HG02981 (cell line): ENCODE data around the gene LTBP2.

ENCODE experiments used
- ATAC-seq: cut with Tn5 transposase; IDR thresholded peaks from one replicate; pipeline ENCODE4 v1.9.1; 2021; ENCODE audit warnings: mild to moderate bottlenecking, moderate library complexity; ENCODE audit not compliant: unreplicated experiment

The LTBP2 gene

DNA sequence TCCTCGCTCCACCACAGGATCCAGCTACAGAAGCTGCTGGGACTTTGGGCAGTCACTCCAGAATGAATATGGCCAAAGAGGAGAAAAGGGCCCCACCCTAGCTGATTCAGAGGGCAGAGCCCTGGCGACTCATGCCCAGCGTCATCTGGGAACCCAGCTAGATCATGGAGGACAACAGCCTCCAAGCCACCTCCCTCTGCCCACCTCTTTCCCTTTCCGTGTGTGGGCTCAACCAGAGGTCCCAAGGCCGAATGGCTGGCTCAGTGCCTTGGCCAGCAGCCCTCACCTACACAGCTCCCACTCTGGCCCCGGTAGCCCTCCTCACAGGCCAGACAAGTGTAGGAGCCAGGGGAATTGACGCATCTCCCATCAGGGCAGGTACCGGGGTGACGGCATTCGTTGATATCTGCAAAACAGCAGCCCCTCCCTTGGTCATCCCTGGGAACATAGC is 101.1 kb downstream of the LTBP2 start:
- ATAC-seq = no peak

DNA sequence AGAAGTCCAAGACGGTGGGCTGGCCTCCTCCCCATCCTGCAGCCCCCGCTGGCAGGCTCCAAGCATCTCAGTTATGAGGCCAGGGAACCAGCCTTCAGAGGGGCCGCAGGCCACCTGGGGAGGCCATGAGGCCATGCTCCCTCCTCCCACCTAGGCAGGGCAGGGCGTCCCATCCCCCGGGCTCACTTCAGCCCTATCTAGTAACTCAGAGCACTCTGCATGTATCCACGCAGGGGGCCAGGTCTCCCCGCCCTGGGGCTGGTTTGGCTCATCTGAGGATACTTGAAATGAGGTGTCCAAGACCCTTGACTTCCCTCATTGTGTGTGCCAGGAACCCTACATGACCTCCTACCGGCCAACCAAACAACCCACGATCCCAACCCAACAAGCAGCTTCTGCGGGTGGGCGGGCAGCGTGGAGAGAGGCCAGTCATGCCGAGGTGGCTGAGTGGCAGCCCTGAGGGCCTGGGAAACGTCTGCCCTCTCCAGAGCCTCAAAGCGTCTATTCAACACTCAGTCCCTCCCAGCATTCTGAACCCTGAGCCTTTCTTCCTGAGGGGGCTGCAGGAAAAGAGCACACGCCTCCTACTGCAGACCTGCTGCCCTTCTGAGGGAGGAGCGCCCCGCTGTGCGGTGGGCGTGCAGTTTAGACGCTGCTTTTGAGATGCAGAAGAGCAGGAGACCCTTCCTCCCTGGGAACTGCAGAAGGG is 101.7 kb downstream of the LTBP2 start:
- ATAC-seq = no peak

DNA sequence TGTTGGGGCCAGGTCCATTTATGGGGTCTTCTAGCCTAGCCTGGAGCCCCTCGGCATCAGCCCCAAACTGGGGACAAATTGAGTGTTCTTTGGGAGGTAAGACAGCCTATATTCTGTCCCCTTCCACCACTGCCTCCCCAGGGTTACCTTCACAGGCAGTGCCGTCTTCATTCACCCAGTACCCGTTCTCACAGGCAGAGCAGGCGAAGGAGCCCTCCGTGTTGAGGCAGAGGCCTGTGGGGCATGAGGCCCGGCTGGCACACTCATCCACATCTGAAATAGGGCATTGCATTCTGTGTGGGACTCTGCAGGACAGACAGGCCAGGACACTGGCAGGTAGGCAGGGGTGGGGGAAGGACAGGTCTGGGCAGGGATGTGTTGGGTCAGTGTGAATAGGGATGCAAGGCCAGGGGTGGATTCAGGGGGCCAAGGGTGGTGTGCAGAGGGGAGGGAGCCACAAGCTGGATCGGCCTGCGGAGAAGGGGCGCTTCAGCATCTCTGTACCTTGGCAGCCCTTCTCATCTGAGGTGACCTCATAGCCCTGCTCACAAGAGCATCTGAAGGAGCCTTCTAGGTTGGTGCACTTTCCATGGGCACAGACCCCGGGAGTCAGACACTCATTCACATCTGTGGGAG is 102.3 kb downstream of the LTBP2 start:
- ATAC-seq = no peak

DNA sequence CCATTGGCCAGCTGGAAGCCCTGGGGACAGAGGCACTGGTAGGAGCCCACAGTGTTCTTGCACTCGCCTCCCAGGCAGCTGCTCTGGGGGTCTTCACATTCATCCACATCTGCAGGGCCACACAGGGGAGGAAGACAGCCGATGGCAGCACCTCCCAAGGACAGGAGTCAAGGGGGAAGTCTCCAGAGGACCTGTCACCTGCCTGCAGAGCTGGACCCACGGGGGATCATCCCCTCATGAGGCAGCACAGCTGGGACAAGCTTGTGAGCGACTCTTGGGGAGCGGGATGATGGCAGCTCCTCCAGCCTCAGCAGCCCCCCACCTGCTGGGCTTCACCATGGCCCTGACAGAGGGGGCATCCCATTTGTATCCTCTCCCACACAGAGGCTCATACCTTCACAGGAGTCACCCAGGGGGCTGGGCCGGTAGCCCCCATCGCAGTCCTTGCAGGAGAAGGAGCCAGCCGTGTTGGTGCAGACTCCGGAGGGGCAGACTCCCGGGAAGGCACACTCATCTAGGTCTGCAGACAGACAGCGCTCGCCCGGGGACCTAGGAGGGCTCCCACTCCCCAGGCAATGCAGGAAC is 103.1 kb downstream of the LTBP2 start:
- ATAC-seq = no peak

DNA sequence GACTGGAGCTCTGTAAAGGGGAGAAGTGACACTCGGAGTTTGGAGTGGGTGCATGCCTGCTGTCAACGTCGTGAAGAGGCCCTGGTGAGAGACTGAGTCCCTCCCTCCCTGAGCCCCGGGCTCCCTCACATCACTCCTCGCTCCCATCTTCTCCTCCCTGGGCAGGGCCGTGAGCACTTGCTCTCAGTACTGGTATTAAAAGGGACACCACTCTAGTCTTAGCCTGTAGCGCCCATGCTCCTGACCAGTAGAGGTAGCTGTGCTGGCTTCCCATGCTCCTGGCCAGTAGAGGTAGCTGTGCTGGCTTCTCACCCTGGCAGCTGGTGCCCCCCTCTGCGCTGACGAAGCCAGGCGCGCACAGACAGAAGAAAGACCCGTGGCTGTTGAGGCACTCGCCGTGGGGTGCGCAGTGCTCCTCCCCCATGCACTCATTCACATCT is 103.7 kb downstream of the LTBP2 start:
- no peak for ATAC-seq

DNA sequence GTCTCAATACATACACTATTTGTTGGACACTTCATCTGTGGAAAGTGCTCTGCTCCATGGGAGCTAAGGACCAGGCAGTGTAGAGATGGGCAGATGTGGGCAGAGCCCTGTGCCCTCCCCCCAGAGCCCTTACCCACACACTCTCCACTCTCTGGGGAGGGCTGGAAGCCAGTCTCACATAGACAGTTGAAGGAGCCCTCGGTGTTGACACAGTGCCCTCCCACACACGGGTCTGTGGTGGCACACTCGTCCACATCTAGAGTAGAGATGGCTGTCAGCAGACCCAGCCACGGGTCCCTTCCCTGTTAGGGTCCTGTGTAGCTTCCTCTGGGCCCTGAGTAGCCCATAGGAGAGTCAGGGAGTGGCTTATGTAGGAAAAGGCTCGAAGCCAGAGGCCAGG is 104.2 kb downstream of the LTBP2 start:
- ATAC-seq = no peak

DNA sequence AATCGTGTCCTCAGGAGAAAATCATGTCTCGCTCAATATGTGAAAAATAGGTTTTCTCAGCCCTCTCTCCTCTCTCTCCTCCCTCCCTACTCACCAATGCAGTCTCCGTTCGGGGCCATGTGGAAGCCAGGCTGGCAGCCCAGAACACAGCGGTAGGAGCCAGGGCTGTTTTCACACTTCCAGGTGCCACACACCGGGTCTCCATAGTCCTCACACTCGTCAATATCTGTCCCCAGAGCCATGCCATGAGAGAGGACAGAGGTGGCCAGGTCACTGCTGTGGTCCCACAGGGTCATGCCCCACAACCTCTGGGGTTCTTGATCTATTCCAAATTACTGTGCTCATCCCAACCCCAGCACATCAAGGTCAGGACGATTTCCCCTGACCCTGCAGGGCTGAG is 105.0 kb downstream of the LTBP2 start:
- ATAC-seq = no peak

DNA sequence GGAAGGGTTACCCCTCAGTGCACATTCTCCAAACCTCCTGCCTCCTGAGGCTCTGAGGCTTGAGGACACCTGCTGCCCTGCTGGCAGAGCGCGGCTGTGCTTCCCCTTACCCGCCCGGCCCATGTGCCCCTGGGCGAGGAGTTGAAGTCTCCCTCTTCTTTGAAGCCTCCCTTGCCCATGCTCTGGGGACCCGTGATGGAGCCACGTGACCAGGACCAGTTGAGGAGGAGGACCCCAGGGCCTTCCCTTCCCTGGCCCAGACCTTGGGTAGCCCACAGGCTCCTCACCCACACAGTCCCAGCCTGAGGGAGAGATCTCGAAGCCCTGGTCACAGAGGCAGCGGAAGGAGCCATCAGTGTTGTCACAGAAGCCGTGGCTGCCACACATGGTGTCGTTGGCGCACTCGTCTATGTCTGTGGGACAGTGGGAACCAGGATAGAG is 105.6 kb downstream of the LTBP2 start:
- no peak for ATAC-seq

DNA sequence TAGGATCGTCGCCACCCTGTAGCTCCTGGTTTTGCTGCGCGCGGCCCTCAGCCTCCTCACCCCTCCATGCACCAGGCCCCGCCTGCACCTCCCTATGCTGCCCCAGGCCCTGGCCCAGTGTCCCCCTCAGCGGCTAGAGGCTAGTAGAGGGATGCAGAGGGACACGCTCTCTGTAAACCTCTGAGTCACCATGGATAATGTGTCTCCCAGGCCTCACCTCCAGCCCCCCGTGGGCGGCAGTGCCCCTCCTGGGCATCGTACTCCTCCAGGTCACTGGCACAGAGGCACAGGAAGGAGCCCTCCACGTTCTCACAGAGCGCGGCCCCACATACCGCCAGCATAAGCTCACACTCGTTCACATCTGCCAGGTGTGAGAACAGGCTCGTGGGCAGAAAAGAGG is 106.2 kb downstream of the LTBP2 start:
- ATAC-seq = no peak

DNA sequence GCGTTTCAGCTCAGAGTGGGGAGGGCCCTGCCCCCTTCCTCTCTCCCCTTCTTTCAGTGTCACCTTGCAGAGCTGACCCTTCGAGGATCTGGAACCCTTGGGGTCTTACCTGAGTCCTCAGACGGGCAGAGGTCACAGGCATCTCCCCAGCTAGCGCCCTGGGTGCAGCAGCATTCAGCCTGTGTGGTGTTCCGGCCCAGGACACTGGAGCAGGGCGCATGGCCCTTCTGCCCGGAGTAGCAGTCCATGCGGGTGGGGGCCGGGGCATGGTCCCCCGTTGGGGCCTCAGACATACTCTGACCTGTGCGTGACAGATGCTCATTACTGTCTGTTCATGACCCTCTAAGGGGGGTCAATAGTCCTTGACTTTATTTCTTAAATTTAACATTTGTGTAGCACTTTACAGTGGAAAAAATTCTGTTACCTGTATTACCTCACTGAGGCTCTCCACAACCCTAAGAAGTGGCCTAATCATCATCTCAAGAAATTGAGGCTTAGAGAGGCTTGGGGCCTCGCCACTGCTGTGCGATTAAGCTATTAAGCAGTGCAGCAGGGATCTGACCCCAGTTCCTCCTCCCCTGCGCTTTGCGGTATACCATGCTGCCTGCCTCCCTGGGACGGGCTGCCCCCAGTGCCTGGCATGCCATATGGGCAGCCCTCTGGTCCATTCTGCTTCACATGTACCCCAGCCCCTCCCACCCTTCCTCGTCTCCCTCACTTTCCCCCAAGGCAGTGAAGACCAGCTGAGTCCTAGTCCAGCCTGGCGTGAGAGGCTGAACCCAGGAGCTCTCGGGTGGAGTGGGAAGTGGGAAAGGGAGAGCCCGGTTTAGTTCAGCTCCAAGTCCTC is 106.9 kb downstream of the LTBP2 start:
- ATAC-seq = no peak

DNA sequence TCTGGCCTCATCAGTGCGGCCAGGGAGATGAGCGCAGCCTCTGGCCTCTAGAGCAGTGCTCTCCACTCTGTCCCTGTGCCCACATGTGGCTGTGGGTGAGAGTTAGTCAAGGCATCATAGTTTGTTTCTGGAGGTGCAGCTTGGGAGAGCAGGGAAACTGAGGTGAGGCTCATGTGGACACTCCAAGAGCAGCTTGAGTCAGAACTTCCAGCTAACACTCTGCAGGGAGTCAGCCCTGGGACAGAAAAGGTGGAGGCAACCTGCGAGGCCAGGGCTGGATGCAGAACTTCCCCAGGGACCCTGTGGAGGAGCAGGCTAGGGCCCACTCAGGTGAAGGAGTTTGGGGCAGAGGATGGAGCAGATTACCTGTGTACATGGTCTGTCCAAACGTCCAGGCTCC is 107.6 kb downstream of the LTBP2 start:
- ATAC-seq = no peak

DNA sequence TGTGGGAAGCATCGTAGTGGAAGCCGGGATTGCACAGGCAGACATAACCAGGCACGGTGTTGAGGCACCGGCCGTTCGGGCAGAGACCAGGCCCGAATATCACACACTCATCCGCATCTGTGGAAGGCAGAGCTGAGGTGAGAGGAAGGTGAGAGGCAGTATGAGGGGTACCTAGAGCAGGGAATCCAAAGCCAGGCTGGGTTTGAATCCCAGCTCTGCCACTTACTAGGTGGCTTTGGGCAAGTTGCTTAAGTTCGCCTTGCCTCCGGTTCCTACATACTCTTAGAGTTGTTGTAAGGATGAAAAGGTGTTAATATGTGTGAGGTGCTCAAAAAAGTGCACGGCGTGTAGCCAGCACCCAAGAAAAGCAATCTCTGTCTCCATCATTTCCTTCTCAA is 108.1 kb downstream of the LTBP2 start:
- ATAC-seq = no peak

DNA sequence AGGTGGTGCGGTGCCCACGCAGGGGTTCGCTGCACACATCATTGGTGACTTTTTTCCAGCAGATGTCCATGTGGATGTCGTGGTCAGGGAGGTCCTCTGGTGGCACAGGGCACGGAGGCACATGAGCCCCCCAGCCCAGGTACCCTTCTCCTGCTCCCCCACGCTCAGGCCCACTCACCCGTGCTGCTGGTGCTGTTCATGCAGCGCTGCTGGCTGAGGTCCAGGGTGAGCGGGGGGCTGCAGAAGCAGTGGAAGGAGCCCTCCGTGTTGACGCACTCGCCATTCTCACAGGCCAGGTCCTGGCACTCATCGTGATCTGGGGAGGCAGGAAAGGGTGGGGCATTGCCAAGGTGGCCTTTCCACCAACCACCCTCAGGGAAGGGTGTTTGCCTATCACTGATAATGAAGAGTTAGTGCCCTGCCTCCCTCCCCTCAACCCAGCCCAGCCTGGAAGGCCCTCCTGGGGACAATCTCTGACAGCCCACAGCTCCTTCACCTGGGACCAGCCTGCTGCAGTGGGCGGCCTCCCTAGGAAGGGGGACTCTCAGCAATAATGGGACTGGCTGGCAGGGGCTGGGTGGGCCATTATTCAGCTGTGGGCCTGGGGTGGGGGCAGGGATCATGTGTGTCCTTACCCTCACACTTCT is 108.6 kb downstream of the LTBP2 start:
- ATAC-seq = no peak

DNA sequence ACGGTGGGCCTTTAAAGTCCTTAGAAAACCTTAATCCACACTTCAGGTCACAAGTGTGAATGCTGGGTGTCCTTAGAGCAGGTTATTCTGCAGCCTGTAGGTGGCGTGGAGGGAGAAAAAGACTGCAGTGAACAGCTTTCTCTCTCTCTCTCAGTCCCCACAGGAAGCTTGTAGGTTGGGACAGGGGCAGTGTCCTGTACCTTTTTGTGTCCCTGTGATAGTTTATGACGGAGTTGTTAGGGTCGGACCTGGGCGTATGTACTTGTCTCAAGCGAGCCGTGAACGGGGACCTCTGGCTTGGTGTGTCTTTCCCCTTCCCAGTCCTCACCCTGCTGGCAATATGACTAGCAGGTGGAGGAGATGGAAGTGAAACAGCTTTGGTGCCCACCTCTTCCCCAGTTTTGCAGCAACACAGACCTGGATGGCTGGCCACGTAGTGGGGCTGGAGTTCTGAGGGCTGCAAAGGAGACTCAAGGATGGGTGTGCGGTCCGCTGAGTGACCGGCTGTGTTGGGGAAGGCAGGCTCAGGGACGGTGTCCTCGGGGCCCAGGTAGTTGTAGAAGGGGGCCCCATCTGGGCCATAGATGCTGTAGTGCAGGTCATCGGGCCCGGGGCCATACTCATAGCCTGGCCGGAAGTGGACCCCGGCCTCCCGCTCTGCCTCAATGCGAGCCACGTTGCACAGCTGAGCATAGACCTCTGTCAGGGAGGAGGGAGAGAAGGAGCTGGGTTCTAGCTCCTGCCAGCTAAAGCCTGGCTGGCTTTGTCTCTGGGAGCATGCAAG is 109.6 kb downstream of the LTBP2 start:
- ATAC-seq = no peak

DNA sequence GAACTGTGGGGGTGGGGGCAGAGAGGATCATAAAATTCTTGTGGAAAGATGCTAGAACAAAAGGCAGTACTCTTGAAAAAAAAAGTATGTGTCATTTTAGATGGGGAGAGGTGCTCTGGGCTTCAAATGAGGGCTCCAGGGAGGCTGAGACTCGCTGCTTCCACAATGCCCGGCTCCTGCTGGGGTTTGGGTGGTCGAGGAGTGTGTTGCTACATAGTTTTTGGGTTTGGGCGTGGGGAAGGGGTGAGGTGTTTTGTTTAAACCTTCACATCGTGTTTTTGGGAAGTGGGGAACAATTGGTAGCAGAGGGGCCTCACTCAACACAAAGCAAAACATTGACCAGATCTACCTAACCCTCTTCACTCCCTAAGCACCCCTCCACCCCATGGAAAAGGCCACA is 110.3 kb downstream of the LTBP2 start:
- no peak for ATAC-seq

DNA sequence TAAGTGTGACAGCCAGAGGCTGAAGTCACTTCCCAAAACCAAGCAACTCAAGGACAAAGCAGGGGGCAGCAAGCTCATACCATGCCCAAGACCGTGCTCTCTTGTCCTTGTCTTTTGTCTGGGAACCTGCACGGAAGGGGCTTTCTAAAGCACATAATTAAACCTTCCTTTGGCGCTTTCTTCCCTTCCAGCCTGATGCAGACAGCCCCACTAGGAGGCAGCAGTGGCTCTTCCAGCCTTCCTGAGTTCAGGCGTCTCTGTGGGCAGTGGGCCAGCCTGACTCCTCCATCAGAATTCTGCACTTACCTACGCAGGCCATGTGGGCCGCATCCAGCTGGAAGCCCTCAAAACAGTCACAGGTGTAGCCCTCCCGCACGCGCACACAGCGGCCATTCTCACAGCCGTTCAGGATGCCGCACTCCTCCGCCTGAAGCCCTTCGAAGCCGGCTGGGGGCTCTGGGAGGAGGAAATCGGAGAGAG is 110.9 kb downstream of the LTBP2 start:
- ATAC-seq = no peak

DNA sequence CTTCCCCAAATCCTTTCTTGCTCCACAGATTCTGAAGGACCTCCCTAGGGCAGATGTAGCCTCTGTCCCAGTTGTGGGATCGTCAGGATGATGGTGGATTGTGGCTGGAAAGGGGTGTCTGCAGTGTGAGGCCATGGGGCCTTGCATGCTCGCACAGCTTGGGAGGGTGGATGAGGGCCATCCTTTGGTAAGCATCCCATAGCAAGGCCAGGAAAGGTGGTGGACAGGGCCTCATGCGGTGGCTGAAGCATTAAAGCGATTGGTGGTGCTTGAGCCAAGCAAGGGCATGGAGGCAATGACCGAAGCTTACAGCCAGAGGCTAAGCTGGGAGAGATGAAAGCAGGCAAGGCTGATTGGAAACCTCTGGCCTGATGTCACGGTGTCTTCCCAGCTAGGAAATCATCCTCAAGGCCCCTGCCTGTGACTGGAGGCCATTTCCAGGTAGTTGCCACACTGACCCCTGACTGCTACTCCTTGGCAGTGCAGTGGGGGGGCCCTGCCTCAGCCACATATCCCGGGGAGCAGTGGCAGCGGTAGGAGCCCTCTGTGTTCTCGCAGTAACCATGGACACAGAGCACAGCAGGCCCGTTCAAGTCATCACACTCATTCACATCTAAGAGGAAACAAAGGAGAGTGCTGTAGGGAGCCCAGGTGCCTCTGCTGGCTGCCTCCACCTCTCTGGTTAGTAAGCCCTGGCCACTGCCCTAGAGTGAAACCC is 111.5 kb downstream of the LTBP2 start:
- no peak for ATAC-seq

DNA sequence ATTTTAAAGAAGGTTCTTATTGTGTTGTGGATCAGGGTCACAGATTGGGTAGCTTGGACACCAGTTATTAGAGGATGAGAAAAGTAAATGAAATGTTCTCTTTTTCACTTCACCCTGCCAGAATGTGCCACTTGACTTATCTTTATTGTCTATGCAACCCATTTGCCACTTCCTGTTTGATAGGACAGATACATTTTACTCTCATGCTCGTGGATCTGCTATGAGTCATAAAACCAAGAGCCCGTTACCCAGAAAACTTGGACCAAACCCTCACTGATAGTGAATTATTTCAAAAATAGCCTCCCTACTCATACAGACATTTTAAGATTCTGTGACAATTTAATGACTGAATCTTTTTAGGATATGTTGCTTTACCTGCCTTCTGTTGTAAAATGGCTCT is 116.7 kb downstream of the LTBP2 start:
- ATAC-seq = no peak
